H9 (cell line): ENCODE measurements around the gene APLP2. TPM values are rescaled to one million over a fixed set of nuclear protein-coding genes. Genes with fewer than 3 reads are reported as not detected.

Source experiments
- DNase-seq: peaks from one replicate; pipeline ENCODE4 v3.0.0-alpha.2; 2017
- H2AFZ ChIP-seq: one replicate; pipeline ENCODE4 v1.6.1; 2013; ENCODE audit warnings: mild to moderate bottlenecking, low read length, control low read depth, moderate library complexity
- H2AK5ac ChIP-seq: 2 replicates; pipeline ENCODE4 v1.6.1; 2013; ENCODE audit warnings: low read length, control low read depth, mixed read lengths; ENCODE audit not compliant: insufficient read length
- H2BK120ac ChIP-seq: one replicate; pipeline ENCODE4 v1.6.1; 2013; ENCODE audit warnings: low read depth, mild to moderate bottlenecking, low read length, control low read depth, inconsistent platforms; ENCODE audit not compliant: poor library complexity, severe bottlenecking
- H2BK12ac ChIP-seq: 2 replicates; pipeline ENCODE4 v1.6.1; 2013; ENCODE audit warnings: low read length, control low read depth, mixed read lengths, low read depth; ENCODE audit not compliant: insufficient read length
- H2BK15ac ChIP-seq: 2 replicates; pipeline ENCODE4 v1.6.1; 2013; ENCODE audit warnings: low read depth, low read length, control low read depth
- H2BK20ac ChIP-seq: one replicate; pipeline ENCODE4 v1.6.1; 2013; ENCODE audit warnings: low read depth, mild to moderate bottlenecking, low read length, control low read depth, inconsistent platforms; ENCODE audit not compliant: poor library complexity, severe bottlenecking
- H2BK5ac ChIP-seq: 2 replicates; pipeline ENCODE4 v1.6.1; 2013; ENCODE audit warnings: low read length, control low read depth, mixed read lengths; ENCODE audit not compliant: insufficient read length
- H3K14ac ChIP-seq: 2 replicates; pipeline ENCODE4 v1.6.1; 2013; ENCODE audit warnings: low read length, control low read depth; ENCODE audit not compliant: insufficient read depth
- H3K18ac ChIP-seq: 2 replicates; pipeline ENCODE4 v1.6.1; 2013; ENCODE audit warnings: low read depth, mild to moderate bottlenecking, mixed read lengths, low read length, control low read depth; ENCODE audit not compliant: insufficient read length
- H3K23ac ChIP-seq: 2 replicates; pipeline ENCODE4 v1.6.1; 2013; ENCODE audit warnings: low read length, control low read depth, mixed read lengths, low read depth; ENCODE audit not compliant: insufficient read length
- H3K23me2 ChIP-seq: 2 replicates; pipeline ENCODE4 v1.6.1; 2013; ENCODE audit warnings: low read depth, mild to moderate bottlenecking, mixed read lengths, low read length, control low read depth; ENCODE audit not compliant: insufficient read length, poor library complexity, severe bottlenecking
- H3K27ac ChIP-seq: 2 replicates; pipeline ENCODE4 v1.5.1; 2013; ENCODE audit warnings: low read length, control low read depth, mixed read lengths, low read depth; ENCODE audit not compliant: insufficient read length
- H3K27me3 ChIP-seq: 2 replicates; pipeline ENCODE4 v1.6.1; 2013; ENCODE audit warnings: low read length, control low read depth, inconsistent platforms; ENCODE audit not compliant: insufficient read depth
- H3K4ac ChIP-seq: 2 replicates; pipeline ENCODE4 v1.6.1; 2013; ENCODE audit warnings: low read depth, mild to moderate bottlenecking, control low read depth, inconsistent platforms, low read length, moderate library complexity
- H3K4me1 ChIP-seq: 2 replicates; pipeline ENCODE4 v1.6.1; 2013; ENCODE audit warnings: low read length, control low read depth, inconsistent platforms; ENCODE audit not compliant: insufficient read depth
- H3K4me2 ChIP-seq: 2 replicates; pipeline ENCODE4 v1.6.1; 2013; ENCODE audit warnings: low read length, control low read depth, mixed read lengths; ENCODE audit not compliant: insufficient read length, insufficient read depth
- H3K56ac ChIP-seq: 2 replicates; pipeline ENCODE4 v1.6.1; 2013; ENCODE audit warnings: low read depth, mild to moderate bottlenecking, mixed read lengths, low read length, control low read depth; ENCODE audit not compliant: insufficient read length
- H3K79me1 ChIP-seq: 2 replicates; pipeline ENCODE4 v1.6.1; 2013; ENCODE audit warnings: low read depth, mild to moderate bottlenecking, moderate library complexity, low read length, control low read depth, inconsistent platforms; ENCODE audit not compliant: insufficient read depth, poor library complexity, severe bottlenecking
- H3K79me2 ChIP-seq: 2 replicates; pipeline ENCODE4 v1.6.1; 2013; ENCODE audit warnings: low read length, control low read depth, inconsistent platforms; ENCODE audit not compliant: insufficient read depth
- H3K9ac ChIP-seq: 2 replicates; pipeline ENCODE4 v1.6.1; 2013; ENCODE audit warnings: low read length, control low read depth, mixed read lengths; ENCODE audit not compliant: insufficient read length; ENCODE audit errors: extremely low read depth
- H3K9me3 ChIP-seq: one replicate; pipeline ENCODE4 v1.6.1; 2013; ENCODE audit warnings: low read depth, low read length, inconsistent platforms; ENCODE audit not compliant: control insufficient read depth
- H3T11ph ChIP-seq: one replicate; pipeline ENCODE4 v1.6.1; 2013; ENCODE audit warnings: mild to moderate bottlenecking, low read length, control low read depth, inconsistent platforms
- H4K20me1 ChIP-seq: one replicate; pipeline ENCODE4 v1.6.1; 2013; ENCODE audit not compliant: control insufficient read depth, insufficient read length, insufficient read depth
- H4K5ac ChIP-seq: 2 replicates; pipeline ENCODE4 v1.6.1; 2013; ENCODE audit warnings: low read depth, mild to moderate bottlenecking, mixed read lengths, low read length, control low read depth; ENCODE audit not compliant: insufficient read length
- H4K8ac ChIP-seq: replicated peaks from 2 replicates; pipeline ENCODE4 v1.6.1; 2013; ENCODE audit warnings: low read length, control low read depth, mixed read lengths, low read depth; ENCODE audit not compliant: insufficient read length
- H4K91ac ChIP-seq: 2 replicates; pipeline ENCODE4 v1.6.1; 2013; ENCODE audit warnings: low read depth, mild to moderate bottlenecking, moderate library complexity, mixed read lengths, low read length, control low read depth; ENCODE audit not compliant: insufficient read length
- H3K27ac Mint-ChIP-seq, 3 experiments: 2 replicates in 2 of 3; 3 replicates in 1 of 3; pipeline ENCODE4 v1.8.0; 2020 to 2021; ENCODE audit warnings: mixed read lengths in 3 of 3, mild to moderate bottlenecking in 1 of 3, moderate library complexity in 1 of 3
- H3K27me3 Mint-ChIP-seq: 2 replicates; pipeline ENCODE4 v1.8.0; 2021; ENCODE audit warnings: low read depth, mild to moderate bottlenecking, moderate library complexity, mixed read lengths
- H3K36me3 Mint-ChIP-seq, 3 experiments: 2 replicates in 2 of 3; 3 replicates in 1 of 3; pipeline ENCODE4 v1.8.0; 2020 to 2021; ENCODE audit warnings: low read depth in 3 of 3, mixed read lengths in 3 of 3; ENCODE audit not compliant: insufficient read depth in 1 of 3
- H3K4me1 Mint-ChIP-seq, 2 experiments: 2 replicates each; pipeline ENCODE4 v1.8.0; 2020; ENCODE audit warnings: mixed read lengths in 2 of 2
- H3K4me3 Mint-ChIP-seq, 2 experiments: 2 replicates in 1 of 2; 3 replicates in 1 of 2; pipeline ENCODE4 v1.8.0; 2020 to 2021; ENCODE audit warnings: mild to moderate bottlenecking in 2 of 2, mixed read lengths in 2 of 2, moderate library complexity in 1 of 2
- H3K9me3 Mint-ChIP-seq, 2 experiments: 2 replicates in 1 of 2; 3 replicates in 1 of 2; pipeline ENCODE4 v1.8.0; 2020; ENCODE audit warnings: mild to moderate bottlenecking in 2 of 2, mixed read lengths in 2 of 2, moderate library complexity in 1 of 2
- WGBS: extraction: QIAGEN DNeasy Blood & Tissue Kit; methylation state at CpG from one replicate; pipeline ENCODE4 v1.1.7; 2013; ENCODE audit warnings: missing lambda C conversion rate, low lambda C conversion rate, mixed read lengths; ENCODE audit not compliant: insufficient read length; ENCODE audit errors: extremely low coverage; 5-methylcytosine and 5-hydroxymethylcytosine counted together
- total RNA-seq: library from RNA; stranded (reverse); gene quantifications from 2 replicates; pipeline ENCODE4 v1.2.1, GENCODE V29; 2021
- TF ChIP-seq, protein P1 (sequence below): fragments of 200-600 bp; sonication (generic); conservative IDR thresholded peaks from 3 replicates; pipeline ENCODE4 v1.8.0; 2021; ENCODE audit warnings: antibody characterized with exemption, mild to moderate bottlenecking

Gene APLP2
- total RNA-seq, 1 experiment from 2014 or later: 328 TPM

GRCh38 chr11:130023204-130023603 lies 46.5 kb upstream of the APLP2 start:
- H3K27ac Mint-ChIP-seq: peak overlapping the region in 1 of 3 experiments; percentile 47; a peak in 2 of 7 replicates
- no peaks in the 10 kb centered on the region for H3K9me3 ChIP-seq
- H4K5ac ChIP-seq: no peak overlapping the region
- H2BK20ac ChIP-seq: no peak overlapping the region
- no peak overlapping the region for H2AK5ac ChIP-seq
- no peaks in the 10 kb centered on the region; a peak in 1 of 7 replicates for H3K36me3 Mint-ChIP-seq
- H4K91ac ChIP-seq: no peak overlapping the region
- H2BK12ac ChIP-seq: no peak overlapping the region
- no peak overlapping the region for H3K23ac ChIP-seq
- H3K23me2 ChIP-seq: no peaks in the 10 kb centered on the region
- no peaks in the 10 kb centered on the region for H3K79me1 ChIP-seq
- H3K56ac ChIP-seq: no peak overlapping the region
- no peak overlapping the region for H3T11ph ChIP-seq
- no peaks in the 10 kb centered on the region for H4K20me1 ChIP-seq
- WGBS: no CpG with 5 or more reads among the region's 2 CpGs
- H3K4me2 ChIP-seq: no peak overlapping the region
- TF ChIP-seq, protein P1, sequence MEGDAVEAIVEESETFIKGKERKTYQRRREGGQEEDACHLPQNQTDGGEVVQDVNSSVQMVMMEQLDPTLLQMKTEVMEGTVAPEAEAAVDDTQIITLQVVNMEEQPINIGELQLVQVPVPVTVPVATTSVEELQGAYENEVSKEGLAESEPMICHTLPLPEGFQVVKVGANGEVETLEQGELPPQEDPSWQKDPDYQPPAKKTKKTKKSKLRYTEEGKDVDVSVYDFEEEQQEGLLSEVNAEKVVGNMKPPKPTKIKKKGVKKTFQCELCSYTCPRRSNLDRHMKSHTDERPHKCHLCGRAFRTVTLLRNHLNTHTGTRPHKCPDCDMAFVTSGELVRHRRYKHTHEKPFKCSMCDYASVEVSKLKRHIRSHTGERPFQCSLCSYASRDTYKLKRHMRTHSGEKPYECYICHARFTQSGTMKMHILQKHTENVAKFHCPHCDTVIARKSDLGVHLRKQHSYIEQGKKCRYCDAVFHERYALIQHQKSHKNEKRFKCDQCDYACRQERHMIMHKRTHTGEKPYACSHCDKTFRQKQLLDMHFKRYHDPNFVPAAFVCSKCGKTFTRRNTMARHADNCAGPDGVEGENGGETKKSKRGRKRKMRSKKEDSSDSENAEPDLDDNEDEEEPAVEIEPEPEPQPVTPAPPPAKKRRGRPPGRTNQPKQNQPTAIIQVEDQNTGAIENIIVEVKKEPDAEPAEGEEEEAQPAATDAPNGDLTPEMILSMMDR: no peak
- H2BK15ac ChIP-seq: no peak overlapping the region
- H3K79me2 ChIP-seq: no peaks in the 10 kb centered on the region
- H3K9ac ChIP-seq: no peak overlapping the region
- no peaks in the 10 kb centered on the region for H3K4me1 ChIP-seq
- no peak for DNase-seq
- H3K27me3 Mint-ChIP-seq: no peaks in the 10 kb centered on the region; the same call in 1 of the 2 replicates
- peaks cover 5 to 8% of the 10 kb centered on the region in 2 experiments for H3K9me3 Mint-ChIP-seq
- no peak overlapping the region for H3K4ac ChIP-seq
- peaks cover 5 to 6% of the 10 kb centered on the region in 2 experiments for H3K4me1 Mint-ChIP-seq
- no peak overlapping the region for H2AFZ ChIP-seq
- H2BK5ac ChIP-seq: no peak overlapping the region
- H3K4me3 Mint-ChIP-seq: no peak overlapping the region
- no peak overlapping the region for H4K8ac ChIP-seq
- H3K14ac ChIP-seq: no peak overlapping the region
- no peak overlapping the region for H2BK120ac ChIP-seq
- H3K27ac ChIP-seq: no peak overlapping the region
- H3K18ac ChIP-seq: no peak overlapping the region
- no peaks in the 10 kb centered on the region for H3K27me3 ChIP-seq
